PFSK-1 (cell line): ENCODE data around the gene ITPKB.

ENCODE experiments used
- POLR2AphosphoS5 ChIP-seq: IDR thresholded peaks from 2 replicates; pipeline ENCODE4 v1.6.1; 2012; ENCODE audit warnings: low read depth, mild to moderate bottlenecking, control low read depth, low read length, moderate library complexity
- SIN3A ChIP-seq: IDR thresholded peaks from 2 replicates; pipeline ENCODE4 v1.6.1; 2012; ENCODE audit warnings: mild to moderate bottlenecking, low read length, moderate library complexity, borderline replicate concordance; ENCODE audit not compliant: insufficient read depth
- TAF1 ChIP-seq: IDR thresholded peaks from 2 replicates; pipeline ENCODE4 v1.6.1; 2012; ENCODE audit warnings: low read length, control low read depth, borderline replicate concordance; ENCODE audit not compliant: insufficient read depth
- TF ChIP-seq, protein P1 (sequence below), 2 experiments: IDR thresholded peaks; 2 replicates each; pipeline versions ENCODE4 v1.6.1 to v1.8.0; 2011 to 2012; ENCODE audit warnings: low read depth in 2 of 2, low read length in 2 of 2, control low read depth in 1 of 2, inconsistent platforms in 1 of 2, mild to moderate bottlenecking in 1 of 2, moderate library complexity in 1 of 2; ENCODE audit not compliant: insufficient read depth in 1 of 2

DNA sequence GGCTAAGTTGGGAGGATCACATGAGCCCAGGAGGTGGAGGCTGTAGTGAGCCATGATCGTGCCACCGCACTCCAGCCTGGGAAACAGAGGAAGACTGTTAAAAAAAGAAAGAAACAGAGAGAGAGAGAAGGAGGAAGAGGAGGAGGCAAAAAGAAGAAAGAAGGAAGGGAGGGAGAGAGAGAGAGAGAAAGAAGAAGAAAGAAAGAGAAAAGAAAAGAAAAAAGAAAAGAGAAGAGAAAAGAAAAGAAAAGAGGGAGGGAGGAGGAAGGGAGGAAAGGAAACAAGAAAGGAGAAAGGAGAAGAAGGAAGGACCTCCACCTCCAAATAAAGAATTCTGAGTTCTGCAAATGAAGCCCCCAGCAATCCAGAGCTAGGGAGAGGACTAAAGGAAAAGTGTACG is 108.5 kb downstream of the ITPKB start:
- no peak for TF ChIP-seq POLR2AphosphoS5
- TF ChIP-seq SIN3A, result no peak
- no peak for TF ChIP-seq TAF1
- TF ChIP-seq, protein P1, sequence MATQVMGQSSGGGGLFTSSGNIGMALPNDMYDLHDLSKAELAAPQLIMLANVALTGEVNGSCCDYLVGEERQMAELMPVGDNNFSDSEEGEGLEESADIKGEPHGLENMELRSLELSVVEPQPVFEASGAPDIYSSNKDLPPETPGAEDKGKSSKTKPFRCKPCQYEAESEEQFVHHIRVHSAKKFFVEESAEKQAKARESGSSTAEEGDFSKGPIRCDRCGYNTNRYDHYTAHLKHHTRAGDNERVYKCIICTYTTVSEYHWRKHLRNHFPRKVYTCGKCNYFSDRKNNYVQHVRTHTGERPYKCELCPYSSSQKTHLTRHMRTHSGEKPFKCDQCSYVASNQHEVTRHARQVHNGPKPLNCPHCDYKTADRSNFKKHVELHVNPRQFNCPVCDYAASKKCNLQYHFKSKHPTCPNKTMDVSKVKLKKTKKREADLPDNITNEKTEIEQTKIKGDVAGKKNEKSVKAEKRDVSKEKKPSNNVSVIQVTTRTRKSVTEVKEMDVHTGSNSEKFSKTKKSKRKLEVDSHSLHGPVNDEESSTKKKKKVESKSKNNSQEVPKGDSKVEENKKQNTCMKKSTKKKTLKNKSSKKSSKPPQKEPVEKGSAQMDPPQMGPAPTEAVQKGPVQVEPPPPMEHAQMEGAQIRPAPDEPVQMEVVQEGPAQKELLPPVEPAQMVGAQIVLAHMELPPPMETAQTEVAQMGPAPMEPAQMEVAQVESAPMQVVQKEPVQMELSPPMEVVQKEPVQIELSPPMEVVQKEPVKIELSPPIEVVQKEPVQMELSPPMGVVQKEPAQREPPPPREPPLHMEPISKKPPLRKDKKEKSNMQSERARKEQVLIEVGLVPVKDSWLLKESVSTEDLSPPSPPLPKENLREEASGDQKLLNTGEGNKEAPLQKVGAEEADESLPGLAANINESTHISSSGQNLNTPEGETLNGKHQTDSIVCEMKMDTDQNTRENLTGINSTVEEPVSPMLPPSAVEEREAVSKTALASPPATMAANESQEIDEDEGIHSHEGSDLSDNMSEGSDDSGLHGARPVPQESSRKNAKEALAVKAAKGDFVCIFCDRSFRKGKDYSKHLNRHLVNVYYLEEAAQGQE (IDR thresholded peaks at IDR 0.05; ENCODE audit: insufficient read depth in 1 of 2, low read depth in 2 of 2, low read length in 2 of 2), result no peak
